H54 (cell line): ENCODE measurements around the gene GPC6.
A peak's percentile ranks its signal among the peaks of the same experiment; 100 is the strongest.

Experiments used
- DNase-seq: peaks from one replicate; pipeline ENCODE4 v3.0.0; 2011; ENCODE audit warnings: low spot score, mixed read lengths; ENCODE audit not compliant: insufficient read length
- FAIRE-seq: peaks from 3 replicates; lab custom pipeline; 2011; peaks lifted over from hg19 to GRCh38; lab: Jason Lieb, UNC
- POLR2A ChIP-seq: IDR thresholded peaks from 2 replicates; pipeline ENCODE4 v1.6.1; 2011; ENCODE audit warnings: low read depth, mild to moderate bottlenecking, low read length

The GPC6 gene

DNA sequence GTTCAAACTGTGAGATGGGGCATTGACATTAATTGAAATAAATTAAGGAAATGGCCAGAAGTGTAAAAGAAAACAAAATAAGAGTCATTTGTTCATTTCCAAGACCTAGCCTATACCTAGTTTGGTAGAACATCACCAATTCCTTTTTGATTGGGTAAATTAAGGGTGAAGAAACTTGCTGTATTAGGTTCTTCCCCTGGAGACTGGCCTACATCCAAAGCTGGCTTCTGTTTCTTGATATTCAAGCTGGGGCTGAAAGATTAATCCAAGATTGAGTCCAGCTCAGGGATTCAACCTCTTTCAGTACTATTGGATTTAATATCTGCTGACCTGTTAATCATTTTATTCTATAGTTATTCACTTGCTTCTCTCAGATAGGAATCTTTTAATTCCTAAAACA, 183.2 kb downstream of the GPC6 start:
- FAIRE-seq = no peak
- TF ChIP-seq POLR2A = no peak
- no peak for DNase-seq

DNA sequence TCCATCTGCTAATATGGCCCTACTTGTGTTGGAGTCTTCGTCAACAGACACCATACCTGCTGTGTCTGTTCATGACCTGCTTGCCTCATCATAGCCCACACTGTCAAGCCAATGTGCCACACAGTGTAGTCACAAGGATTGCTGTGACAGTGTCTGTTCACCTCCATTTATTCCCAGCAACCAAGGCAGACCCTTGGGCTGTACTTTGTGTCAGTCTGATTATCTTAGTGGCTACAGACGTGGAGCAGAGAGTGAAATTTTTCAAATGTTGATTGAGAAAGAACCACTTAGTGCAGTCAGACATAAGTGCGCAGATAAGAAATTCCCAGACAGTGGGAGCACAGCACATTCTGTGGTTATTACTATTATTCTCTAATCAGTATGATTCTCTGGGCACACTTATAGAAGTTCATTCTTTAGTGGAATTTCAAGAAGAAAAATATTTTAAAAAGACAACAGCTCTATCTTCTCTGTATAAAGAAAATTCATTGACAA, 184.6 kb downstream of the GPC6 start:
- TF ChIP-seq POLR2A = no peak
- DNase-seq (no peak), FAIRE-seq (no peak)

DNA sequence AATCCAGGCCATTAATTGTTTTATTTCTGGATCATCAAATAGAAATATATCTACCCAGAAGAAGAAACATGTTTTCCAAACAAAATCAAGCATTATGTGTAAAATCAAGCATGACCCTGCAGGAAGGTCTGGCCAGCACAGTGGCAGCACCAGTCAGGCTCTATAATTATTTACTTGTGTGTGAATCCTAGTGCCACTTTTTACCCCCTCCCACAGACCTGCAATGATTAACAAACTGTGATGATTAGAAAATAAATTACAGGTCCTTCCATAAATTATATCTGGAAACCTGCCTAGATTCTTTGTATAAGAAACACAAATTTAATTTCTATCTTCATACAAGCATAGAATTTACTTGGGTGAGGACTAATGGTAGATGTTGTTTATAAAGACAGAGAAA, 186.1 kb downstream of the GPC6 start:
- no peak for DNase-seq
- TF ChIP-seq POLR2A = no peak
- no peak for FAIRE-seq

DNA sequence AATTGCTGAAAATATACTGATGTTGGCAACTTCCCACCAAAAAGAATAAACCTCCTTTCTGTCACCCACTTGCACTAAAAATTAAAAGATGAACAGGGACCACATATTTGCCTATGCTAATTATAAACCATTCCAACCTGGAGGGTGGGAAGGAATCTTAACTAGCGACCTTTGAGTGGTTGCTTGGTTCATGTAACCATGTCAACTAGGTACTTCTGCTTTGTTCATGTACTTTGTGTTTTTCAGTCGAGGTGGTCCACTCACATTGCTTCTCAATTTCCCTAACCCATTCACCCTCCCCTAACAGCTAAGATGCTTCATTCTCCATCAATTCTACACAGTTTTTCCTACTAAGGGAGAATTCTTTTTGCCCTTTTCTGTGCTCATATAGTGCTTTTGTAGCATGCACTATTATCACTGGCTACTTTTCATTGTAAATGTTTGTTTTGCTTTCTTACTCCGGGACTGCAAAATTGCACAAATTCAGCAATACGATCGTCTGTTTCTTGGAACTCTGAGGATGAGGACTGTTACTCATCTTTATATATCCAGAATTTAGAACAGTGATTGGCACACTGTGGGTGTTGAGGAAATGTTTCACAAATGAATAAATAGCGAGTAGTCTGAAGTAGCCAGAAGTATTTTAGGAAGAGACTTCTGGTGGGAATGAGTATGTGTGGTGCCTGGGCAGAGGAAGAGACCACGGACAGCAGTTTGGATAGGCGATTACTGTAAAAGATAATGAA, 187.5 kb downstream of the GPC6 start:
- peak; percentile 33 for FAIRE-seq
- DNase-seq = no peak
- TF ChIP-seq POLR2A = no peak

DNA sequence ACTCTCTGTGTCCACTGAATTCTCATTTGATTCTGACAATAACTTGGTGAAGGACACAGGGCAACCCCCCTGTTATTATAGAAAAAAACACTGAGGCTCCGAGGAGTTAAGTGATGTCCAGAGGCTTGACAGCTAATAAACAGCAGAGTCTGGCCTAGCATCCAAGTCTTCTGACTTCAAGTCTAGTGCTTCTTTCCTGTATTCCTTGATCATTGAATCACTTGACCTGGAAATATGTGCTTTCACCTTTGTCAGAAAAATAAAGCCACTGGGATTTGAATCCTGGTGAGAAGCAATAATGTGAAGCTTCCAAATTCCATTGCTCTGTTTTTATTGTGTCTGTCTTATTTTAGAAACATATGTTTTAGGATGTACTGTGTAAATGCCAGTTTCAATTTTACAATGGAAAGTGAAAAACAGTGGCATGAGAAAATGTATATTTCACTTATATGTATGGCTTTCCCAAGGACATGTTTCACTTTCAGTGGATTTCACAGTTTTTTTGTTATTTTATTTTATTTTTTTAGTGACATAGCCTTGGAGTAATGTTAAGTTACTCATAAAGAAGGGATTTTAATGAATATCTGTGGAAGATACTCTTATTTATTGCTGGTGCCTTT, 190.2 kb downstream of the GPC6 start:
- no peak for TF ChIP-seq POLR2A
- FAIRE-seq (peak; percentile 84), DNase-seq (no peak)

DNA sequence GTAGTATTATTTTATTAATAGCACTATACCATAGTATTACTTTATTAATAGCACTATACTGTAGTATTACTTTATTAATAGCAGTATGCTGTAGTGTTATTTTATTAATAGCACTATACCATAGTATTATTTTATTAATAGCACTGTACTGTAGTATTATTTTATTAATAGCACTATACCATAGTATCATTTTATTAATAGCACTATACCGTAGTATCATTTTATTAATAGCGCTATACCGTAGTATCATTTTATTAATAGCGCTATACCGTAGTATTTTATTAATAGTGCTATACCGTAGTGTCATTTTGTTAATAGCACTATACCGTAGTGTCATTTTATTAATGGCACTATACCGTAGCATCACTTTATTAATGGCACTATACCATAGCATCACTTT, 191.8 kb downstream of the GPC6 start:
- FAIRE-seq = peak; percentile 15
- no peak for TF ChIP-seq POLR2A
- DNase-seq = no peak

DNA sequence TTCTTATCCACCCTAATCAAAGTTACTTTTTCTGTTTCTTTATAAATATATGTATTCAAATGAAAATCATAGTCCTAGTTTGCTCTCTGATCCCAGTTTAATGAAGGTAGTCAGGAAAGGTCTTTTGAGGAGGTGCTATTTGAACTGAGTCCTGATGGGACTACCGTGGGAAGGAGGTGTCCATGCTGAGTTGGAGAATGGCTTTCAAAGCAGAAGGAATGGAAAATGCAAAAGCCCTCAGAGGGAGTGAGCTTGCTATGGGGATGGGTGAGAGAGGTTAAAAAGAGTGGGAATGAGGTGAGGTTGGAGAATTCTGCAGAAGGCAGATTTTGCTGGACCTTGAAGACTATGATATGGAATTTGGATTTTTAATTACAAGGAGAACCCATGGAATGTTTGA, 193.6 kb downstream of the GPC6 start:
- FAIRE-seq = no peak
- no peak for TF ChIP-seq POLR2A
- DNase-seq = no peak

DNA sequence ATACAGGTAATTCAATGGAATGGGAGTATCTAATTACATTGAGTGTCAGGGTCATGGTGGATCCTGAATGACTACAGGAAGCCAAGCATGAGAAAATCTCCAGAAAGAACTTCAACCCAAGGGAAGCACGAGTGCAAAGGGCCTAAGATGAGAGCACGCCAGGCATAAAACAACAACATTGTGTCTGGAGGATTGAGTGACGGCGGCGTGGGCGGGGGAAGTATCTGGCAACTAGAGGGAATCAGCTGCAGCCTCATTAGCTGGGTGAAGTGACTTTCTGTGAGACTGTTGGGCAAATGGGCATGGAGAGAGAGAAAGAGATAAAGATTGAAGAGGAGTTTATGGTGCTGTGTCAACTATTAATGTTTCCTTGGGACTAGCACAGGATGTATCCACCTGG, 194.3 kb downstream of the GPC6 start:
- no peak for TF ChIP-seq POLR2A
- FAIRE-seq (peak; percentile 78), DNase-seq (no peak)

DNA sequence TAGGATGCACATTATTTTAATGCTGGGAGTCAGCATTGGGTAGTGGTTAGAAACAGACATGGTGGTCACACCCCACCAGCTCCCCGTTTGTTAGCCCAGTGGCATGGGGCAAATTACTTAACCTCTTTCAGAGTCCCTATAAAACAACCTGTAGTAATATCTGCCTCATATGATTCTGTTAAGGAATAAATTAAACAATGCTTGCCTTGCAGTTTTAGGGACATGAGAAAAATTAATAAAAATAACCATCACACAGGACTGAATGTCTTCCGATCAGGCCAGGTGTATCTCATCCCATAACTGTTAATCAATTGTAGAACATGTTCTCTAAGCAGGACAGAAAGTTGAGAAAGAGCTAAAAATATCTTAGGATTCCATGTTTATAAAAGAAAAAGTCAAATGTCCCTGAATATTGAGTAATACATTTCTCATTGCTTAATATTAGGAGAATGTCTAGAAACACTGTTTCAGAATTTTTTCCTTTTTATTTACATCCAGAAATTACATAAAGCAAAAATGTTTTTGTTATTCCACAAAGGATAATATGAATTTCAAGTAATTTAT, 196.5 kb downstream of the GPC6 start:
- FAIRE-seq (no peak), DNase-seq (no peak)
- no peak for TF ChIP-seq POLR2A

DNA sequence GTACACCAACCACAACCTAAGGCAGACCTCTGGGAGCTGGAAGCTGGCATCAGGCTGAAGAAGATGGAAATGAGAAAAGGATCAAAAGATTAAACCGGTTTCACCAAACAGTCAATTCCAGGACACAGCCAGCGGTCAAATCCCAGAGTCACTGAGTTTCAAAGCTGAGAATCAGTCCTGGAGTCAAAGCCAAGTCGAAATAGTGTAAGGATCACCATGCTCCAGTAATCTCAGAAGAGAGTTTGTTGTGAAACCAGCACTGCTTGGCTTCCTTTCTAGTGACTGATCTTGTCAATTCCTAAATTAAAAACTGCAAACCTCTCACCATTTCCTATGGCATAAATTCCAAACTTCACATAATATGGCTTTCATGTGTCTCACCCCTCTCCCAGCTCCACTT, 198.8 kb downstream of the GPC6 start:
- FAIRE-seq (no peak), DNase-seq (no peak)
- TF ChIP-seq POLR2A = no peak

DNA sequence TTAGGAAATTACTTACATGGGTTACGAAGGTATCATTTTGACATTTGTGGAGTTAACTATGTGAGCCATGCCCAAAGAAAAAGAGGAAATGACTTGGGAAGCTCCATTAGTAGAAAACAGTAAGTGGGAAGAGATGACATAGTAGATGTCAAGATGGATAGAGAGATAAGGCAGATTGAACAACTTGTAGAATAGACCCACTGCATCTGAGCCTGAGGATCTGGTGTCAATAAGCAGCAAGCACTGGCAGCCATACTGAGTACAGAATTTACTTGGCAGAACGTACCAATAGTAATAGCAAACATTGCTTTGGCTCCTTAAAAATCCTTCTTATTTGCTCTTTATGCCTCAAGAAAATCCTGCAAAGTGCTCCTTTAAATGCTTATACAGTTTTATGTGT, 203.8 kb downstream of the GPC6 start:
- no peak for FAIRE-seq
- TF ChIP-seq POLR2A = no peak
- no peak for DNase-seq

DNA sequence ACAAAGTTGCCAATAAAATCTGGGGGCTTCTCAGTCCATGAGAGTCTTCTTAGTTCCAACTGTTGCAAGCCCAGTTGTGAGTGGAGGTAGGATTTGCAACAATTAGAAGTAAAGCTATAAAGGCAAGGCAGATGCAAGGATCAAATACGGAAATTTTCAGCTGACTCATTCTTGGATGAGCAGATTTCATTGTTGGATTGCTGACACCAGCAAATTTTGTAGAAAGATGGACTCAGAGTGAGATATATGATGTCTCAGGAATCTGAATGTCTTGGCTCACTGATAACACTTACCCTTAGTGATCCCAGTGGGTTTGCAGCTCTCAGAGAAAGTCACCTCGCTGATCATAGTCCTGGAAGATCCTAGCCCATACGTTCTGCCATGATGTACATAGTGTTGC, 209.0 kb downstream of the GPC6 start:
- peak; percentile 65 for FAIRE-seq
- no peak for TF ChIP-seq POLR2A
- DNase-seq = no peak

DNA sequence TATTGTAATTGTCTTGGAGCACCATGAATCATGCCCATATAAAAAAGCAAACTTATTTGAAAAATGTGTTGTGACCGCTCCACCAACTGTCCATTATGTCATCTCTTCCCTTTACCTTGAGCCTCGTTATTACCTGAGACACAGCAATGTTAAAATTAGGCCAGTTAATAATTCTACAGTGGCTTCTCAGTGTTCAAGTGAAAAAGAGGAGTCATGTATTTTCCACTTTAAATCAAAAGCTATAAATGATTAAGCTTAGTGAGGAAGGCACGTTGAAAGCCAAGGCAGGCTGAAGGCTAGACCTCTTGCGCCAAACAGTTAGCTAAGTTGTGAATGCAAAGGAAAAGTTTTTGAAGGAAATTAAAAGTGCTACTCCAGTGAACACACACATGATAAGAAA, 210.5 kb downstream of the GPC6 start:
- no peak for FAIRE-seq
- TF ChIP-seq POLR2A = no peak
- DNase-seq = no peak

DNA sequence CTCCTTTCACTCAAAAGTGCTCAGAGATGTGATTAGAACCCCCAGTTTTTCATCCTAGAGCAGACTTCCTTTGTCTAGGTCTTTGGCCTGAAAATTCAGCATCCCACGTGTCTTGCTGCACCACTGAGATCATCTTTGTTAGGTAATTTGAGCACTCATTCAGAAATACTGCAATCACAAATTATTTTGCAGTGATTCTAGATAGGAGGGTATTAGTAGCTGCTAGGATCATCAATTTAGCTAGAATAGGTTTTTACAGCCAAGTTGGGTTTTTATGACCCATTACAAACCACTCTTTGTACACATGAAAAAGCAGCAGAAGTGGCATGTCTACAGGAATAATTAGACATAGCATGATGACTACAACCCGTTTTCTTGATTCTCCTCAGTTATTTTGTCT, 219.6 kb downstream of the GPC6 start:
- FAIRE-seq = peak; percentile 41
- TF ChIP-seq POLR2A = no peak
- no peak for DNase-seq
